GM18907 (cell line): ENCODE measurements around the gene SAMD7.

Experiments
- ATAC-seq: cut with Tn5 transposase; IDR thresholded peaks from one replicate; pipeline ENCODE4 v1.9.1; 2021; ENCODE audit warnings: mild to moderate bottlenecking, moderate library complexity; ENCODE audit not compliant: unreplicated experiment

SAMD7 gene, protein sequence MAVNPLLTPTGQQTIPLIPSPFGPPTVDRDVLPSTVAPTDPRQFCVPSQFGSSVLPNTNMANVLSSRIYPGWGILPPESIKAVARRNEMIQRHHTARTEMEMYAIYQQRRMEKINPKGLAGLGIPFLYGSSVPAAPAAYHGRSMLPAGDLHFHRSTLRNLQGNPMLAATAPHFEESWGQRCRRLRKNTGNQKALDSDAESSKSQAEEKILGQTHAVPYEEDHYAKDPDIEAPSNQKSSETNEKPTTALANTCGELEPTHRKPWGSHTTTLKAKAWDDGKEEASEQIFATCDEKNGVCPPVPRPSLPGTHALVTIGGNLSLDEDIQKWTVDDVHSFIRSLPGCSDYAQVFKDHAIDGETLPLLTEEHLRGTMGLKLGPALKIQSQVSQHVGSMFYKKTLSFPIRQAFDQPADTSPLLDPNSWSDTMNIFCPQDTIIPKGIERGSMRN

DNA sequence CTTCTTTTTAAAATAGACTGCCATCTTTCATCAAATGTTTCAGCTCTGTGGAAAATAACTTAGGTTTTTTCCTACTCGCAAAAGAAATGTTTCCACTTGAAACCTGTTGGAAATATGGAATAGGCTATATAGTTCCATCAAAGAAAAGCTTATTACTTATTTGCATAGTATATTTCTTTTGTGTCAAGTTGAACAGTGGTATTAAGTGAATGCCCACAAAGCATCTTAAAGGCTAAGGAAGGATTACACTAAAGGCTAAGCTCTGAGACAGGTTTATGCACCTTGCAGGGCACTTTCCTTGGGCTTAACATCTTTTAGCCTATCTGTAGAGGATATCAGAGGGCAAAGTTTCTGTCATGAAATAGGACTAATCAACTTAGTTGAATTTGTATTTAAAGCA, at the start of gene SAMD7:
Gene SAMD7 (plus strand): TSS at position 301 of the 400 bp plus-strand sequence. CDS start 7,927 bp downstream, outside the sequence.
- no peak for ATAC-seq

DNA sequence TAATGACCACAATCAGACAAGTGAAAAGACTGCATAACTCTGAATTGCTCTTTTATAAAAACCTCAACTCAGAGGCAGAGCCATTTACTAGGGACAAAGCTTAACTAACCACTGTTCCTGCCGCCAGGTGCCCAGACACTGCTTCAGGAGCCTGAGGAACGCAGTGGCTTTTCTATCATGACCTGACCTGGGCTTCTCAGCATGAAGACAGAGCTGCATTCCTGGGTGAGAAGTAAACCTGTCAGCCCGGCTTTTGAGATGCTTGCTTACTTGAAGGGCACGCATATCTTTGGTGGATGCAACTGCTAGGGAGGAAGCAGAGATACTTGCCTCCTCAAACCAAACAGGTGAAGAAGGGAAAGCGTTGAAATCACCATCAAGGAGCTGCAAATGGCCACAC, 49.5 kb upstream of the SAMD7 start:
- ATAC-seq, result no peak

DNA sequence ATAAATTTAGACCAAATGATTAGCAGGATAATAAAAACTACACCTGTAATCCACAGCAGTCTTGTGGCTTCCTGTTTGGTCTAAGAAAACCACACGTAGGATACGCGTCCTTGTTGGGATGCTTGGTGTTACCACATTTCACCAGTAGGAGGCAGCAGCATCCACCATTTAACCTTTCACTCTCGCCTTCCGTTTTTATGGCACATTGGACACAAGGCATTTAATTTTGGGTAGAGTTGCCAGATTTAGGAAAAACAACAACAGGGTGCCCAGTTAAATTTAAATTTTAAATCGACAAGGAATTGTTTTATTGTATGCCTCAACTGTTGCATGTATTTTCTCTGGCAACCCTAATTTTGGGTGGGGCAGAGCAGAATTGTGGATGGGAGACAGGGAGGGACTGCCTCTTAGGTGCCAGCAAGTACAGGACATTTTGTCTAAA, 47.9 kb upstream of the SAMD7 start:
- no peak for ATAC-seq

DNA sequence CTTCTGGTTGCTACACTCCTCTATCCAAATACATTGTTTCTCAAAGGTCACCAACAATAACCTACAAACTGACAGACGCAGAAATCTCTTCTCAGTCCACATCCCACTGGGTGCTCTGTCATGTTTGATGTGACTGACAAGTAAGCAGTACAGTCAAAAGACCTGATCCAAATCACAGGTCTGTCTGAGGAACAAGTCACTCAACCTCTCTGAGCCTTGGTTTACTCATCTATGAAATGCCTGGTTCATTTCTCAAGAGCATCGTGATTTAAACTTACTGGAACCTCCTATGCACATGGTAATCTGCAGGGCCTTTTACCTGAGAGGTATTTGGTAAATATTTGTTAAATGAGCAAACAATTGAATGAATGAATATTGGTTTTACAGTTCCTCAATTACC, 47.1 kb upstream of the SAMD7 start:
- no peak for ATAC-seq

DNA sequence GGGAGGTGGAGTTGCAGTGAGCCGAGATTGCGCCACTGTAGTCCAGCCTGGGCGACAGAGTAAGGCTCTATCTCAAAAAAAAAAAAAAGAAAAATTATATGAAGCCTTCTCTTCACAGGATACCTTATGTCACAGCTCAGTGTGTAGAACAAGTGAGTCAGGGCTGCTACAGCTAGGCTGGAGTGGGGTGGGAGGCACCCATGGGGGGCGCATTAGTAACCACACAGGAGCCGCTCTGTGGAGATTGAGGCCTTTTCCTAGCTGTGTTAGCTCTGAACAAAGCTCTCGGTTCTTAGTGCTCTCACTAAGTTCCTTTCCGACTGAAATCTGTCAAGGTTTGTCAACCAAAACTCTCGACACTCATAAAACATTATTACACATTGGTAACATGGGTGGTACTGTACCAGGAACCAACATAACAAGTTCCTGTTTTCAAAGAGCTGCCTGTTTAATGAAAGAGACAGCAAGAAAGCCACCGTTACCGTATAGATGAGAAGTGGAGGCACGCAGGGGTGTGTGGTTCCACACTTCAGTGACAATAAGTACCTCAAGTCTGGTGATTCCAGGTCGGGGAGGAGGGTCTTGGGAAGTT, 46.1 kb upstream of the SAMD7 start:
- ATAC-seq, result peak; percentile 54

DNA sequence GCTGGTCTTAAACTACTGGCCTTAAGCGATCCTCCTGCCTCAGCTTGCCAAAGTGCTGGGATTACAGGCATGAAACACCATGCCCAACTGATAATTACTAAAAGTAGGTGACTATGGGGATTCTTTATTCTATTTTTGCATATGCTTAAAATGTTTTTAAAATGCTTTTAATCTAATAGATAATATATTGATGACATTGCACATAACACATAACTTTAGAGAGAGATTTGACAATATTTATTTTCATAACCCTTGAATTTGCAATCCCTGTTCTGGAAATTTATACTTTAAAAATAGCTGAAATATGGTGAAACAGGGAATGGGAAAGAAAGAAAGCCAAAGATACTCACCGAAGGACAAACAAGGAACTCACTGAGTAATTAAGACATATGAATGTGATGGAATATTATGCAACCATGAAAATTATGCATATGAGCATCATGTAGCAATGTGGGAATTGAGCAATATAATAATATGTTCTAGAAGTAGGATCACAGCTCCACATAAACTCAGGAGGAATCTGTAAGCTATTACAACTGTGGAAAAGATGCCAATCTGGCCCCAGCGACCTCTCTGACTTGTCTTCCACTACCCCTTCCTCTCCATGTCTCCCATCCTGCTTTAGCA, 43.7 kb upstream of the SAMD7 start:
- no peak for ATAC-seq

DNA sequence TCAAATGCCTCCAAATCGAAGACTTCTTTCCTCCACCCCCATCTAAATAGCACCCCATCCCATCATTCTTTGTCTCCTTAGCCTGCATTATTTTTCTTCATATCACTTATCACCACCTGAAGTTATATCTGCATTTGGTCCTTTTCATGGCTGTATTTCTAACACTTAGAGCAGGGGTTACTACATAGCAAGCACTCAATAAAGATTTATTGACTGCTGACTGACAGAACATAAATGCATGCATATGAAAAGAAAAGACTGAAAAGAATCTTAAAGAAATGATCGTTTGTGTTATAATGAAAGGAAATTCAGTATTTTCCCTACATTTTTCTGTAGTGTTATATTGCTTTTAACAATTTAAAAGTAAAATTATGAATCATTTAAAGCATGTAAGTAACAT, 43.0 kb upstream of the SAMD7 start:
- no peak for ATAC-seq

DNA sequence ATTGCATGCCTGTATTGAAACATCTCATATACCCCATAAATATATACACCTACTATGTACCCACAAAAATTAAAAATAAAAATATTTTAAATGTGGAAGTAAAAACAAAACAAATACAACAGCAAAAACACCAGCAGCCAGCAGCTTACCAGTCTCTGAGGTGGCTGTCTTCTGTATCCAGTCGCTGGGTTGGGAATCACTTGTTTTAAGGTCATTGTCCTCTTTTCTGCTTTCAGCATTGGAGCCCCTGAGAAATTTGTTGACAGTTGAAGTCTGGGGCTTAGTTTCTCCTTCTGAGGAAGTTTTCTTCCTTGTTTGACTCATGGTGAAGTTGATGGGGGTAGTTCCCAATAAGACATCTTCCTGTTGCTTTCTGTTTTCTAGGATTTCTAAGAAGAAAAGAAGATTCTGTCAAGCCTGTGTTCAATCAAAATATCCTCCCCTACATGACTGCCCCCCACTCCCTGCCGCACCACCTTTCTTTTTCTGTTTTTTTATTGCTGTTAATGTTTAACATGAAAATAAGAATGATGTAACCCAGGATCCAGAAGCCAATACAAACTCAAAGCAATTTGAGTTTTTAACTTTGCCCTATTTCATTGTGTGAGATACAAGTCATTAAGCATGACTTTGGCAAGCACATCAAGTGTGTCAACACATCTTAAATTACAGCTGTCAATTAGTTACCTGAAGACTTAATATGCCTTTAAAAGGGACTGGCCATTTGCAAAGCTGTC, 41.7 kb upstream of the SAMD7 start, which contains the start of gene LRRC31:
Gene LRRC31 (minus strand): TSS at position 452 of the 737 bp plus-strand sequence. CDS start 128 bp downstream, at position 324.
- ATAC-seq, result no peak

DNA sequence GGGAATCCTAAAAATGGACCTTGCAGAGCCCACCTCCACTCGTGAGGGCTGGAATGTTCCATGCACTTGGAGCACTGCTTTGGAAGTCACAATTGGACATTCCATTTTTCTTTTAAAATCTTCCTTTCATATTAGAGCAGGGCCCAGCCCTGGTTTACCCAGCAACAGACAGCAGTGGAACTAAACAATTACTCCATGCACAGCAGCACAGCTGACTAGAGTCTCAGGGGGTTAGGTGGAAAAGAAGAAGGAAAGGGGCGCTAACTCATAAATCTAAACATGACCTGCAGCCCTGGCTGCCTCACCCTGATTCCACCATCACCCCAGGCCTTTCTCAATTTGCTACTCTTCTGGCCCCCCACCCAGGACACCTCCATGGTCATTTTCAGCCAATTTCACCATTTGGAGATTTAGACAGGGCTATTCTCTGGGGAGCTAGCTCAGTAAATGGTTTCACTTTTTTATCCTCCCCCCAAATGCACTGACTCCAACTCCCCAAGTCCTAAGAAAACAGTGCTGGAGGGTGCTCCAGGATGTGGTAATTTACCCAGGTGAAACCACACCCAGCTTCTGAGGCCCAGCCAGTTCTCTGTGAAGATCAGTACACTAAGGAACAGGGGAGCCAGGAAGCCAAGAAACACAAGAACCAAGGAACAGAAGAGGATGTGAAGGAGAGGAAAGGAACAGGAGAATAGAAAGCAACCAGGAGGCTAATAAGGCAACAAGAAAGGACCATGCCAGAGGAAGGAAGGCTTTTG, 40.1 kb upstream of the SAMD7 start:
- peak; percentile 49 for ATAC-seq

DNA sequence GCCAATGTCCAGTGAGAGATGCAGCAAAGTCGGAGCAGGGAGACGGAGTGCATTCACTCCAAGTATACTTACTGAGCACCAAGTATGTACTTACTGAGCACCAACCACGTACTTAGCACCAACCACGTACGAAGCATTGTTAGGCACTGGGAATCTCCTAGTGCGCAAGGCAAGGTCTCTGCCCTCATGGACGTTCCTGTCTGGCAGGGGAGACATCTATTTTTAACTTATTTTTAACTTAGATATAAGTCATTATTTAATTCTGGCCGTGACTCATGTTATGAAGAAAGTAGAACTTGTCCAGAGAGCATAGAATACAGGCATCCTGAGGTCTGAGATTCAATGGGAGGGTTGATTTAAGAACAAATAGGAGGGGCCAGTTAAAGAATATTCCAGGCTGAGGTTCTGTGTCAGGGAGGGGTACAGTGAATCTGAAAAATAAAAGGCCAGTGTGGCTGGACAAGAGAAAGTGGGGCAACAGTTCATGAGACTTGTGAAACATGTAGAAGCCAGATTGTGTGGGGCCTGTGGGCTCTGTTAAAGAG, 32.3 kb upstream of the SAMD7 start:
- ATAC-seq, result no peak

DNA sequence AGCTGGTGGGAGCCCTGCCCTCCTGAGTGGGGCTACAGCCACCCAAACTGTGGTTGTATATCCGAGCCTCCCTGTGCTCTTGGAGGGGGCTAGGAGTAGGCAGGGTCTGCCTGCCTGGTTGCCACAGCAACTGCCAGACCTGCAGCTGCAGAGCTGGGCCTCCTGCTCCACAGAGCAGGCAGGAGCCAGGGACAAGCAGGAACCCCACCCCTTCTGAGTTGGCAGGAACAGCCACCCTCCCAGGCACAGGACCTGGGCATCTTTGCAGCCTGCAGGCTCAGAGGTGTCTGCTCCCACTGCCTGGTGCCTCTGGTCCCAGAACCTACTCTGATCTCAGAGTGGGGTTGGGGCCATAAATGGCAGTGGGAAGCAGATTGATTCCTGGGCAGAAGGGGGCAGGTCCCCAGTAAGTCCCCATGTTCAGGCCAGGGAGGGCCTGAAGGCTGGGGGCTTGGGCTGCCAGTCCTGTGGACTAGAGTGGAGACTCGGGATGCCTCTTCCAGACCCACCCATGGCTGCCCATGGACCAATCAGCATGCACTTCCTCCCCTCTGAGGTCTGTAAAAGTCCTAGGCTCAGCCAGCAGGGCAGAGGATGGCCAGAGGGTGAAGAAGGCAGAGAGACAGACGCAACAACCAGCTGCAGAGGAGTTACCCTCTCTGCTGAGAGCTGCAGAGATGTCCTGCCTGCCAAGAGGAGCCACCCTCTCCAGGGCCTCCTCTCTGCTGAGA, 31.4 kb upstream of the SAMD7 start:
- no peak for ATAC-seq

DNA sequence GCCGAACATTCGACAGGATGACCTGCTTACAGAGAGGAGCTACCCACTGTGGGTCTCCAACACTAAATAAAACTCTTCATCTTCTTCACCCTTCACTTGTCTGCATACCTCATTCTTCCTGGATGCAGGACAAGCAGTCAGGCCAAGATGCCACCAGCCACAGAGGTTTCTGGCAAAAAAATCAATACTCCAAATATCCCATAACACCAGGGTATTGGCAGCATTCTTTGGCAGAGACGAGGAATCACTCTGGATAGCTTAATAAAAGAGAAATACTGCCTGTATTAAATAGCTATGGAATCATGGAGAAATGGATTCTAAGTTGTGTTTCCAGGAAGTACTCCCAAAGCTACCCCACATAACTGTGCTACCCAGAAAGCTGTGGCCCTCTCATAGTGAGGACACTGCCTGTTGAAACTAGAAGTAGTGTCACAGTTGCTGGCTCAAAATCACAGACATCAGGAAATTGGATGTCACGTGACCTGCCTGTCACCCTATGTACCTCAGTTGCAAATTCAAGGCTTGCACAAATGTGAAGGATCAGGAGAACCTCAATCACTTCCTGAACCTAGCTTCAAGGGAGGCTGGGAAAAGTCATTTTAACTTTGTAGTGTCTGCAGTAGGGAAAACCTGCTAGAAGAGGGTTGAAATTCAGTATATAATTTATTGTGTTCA, 30.7 kb upstream of the SAMD7 start:
- ATAC-seq, result no peak

DNA sequence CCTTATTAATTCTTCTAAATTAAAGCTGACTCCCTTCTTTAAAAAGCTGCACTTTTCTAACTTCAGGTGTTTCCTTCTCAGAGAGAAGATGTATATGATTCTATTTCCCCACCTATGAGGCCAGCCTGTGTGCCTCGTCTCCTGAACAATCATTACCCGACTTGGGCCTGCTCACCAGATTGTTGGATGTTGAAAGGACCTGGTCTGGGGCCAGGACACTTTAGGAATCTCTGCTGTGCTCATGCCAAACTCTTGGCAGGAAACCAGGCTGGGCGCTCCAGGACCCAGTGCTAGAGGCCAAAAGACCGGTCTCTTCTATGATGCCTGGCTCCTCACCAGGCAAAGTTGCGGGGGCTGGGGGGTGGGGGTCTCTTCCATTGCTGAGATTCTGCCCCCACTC, 24.7 kb upstream of the SAMD7 start:
- ATAC-seq, result no peak

DNA sequence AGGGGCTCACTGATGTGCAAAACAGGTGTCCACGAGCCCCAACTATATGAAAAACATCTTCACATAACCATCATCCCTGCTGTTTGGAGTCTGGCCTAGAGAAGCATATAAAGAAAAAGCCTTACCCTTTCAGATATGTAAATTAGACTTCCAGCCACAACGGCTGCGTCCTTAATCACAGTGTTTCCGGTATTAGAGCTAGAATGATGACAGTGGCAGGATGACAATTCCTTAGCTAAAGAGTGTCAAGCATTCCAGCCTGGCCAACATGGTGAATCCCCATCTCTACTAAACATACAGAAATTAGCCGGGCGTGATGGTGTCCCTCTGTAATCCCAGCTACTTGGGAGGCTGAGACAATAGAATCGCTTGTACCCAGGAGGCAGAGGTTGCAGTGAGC, 19.5 kb upstream of the SAMD7 start:
- ATAC-seq, result no peak

DNA sequence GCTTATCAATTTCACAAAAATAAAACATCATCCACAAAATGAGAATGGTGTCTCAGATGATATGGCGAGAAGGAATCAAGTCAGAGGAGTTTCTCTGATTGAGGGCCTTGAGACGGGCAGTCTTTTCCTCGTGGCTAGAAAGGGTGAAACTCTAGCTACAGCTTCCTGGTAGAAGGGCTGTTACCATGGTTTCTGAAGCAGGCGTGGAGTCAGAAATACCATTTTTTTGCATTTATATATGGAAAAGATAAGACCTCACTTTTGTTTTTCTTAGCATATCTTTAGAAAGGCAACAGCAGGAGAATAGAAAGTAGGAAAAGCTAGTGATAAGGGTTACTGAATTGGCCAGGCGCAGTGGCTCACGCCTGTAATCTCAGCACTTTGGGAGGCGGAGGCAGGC, 17.3 kb upstream of the SAMD7 start:
- ATAC-seq, result no peak

DNA sequence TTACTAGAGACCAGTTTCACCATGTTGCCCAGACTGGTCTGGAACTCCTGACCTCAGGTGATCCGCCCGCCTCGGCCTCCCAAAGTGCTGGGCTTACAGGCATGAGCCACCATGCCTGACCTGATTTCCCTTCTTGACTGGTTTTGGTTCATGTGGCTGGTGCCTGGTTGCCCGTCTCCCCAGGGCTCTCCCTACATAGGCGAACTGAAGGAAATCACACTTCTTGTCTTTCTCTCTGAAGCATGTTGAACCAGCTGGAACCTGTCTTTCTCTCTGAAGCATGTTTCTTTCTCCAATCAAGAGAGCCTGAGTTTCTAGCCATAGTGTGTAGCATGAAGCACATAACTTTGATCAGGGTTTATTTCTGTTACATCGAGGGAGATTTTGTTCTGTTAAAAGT, 16.3 kb upstream of the SAMD7 start:
- ATAC-seq, result no peak

DNA sequence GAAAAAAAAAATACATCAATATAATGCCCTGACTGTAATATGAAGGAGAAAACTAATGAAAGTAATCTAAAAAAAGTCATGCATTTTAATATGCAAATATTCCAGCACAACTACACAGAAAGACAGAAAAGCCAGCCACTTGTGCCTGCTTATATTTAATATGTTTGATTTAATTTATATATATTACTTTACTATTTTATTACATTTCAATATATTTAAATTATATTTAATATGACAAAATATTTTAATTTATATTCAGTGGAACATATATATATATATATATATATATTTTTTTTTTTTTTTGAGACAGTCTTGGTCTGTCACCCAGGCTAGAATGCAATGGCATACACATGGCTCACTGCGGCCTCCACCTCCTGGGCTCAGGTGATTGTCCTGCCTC, 14.1 kb upstream of the SAMD7 start:
- ATAC-seq, result no peak

DNA sequence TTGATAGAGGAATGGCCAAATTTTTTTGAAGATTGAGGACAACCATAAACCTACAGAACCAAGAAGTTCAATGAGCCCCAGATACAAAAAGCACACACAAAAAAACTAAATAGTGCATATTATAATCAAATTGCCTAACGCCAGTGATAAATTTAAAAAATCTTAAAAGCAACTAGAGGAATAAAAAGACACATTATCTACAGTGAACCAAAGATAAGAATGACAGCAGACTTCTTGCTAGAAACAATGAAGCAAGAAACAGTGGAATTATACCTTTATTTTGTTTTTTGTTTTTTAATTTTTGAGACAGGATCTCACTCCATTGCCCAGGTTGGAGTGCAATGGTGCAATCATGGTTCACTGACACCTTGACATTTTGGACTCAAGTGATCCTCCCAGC, 9.9 kb upstream of the SAMD7 start:
- no peak for ATAC-seq

DNA sequence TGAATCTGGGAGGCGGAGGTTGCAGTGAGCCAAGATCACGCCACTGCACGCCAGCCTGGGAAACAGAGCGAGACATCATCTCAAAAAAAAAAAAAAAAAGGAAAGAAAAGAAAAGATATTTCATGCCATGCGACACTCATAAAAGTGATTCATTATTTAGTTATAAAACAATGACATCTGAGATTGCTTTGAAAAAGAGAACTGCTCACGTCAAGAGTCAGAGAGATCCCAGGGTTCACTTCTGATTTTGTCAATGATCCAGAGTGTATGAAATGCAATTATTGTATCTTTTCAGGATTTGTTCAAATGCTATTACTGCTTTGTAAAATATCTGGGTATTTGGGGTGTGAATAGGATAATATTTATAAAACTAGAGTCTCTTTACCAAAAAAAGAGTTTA, 6.0 kb upstream of the SAMD7 start:
- ATAC-seq, result no peak
